GM12878 (cell line): Measurements from ENCODE around the gene KRTAP10-8. TPM values are rescaled to one million over a fixed set of nuclear protein-coding genes. Genes with fewer than 3 reads are reported as not detected.

Source experiments
- ATAC-seq: fragments of 200-7000 bp; cut with Tn5 transposase; 3 replicates; pipeline ENCODE4 v1.9.1; 2020; ENCODE audit warnings: mild to moderate bottlenecking, moderate library complexity
- BruUV-seq: library from RNA; stranded (reverse); fragments of 400-500 nt; replicated peaks from 2 replicates; lab custom pipeline; 2021; lab: Mats Ljungman, UMichigan
- CTCF ChIA-PET: fragments of 300-600 bp; sonication (Branson Sonifier 250); formaldehyde crosslinking; extraction: SDS; loops from one replicate; lab custom pipeline; 2021; ENCODE audit warnings: inconsistent platforms; lab: Yijun Ruan, JAX
- POLR2A ChIA-PET: fragments of 350-600 bp; formaldehyde crosslinking; extraction: SDS; loops from one replicate; lab custom pipeline; 2021; ENCODE audit warnings: inconsistent platforms; lab: Charles Lee
- RAD21 ChIA-PET: fragments of 300-600 bp; sonication (Branson Sonifier 250); formaldehyde crosslinking; loops from one replicate; lab custom pipeline; 2023; ENCODE audit warnings: antibody characterized with exemption; ENCODE audit not compliant: unreplicated experiment; lab: Charles Lee
- SMC1A ChIA-PET: fragments of 300-600 bp; sonication (Branson Sonifier 250); formaldehyde crosslinking; loops from one replicate; lab custom pipeline; 2023; ENCODE audit not compliant: unreplicated experiment, uncharacterized antibody; lab: Charles Lee
- DNase-seq: peaks from one replicate; pipeline ENCODE4 v3.0.0-alpha.2; 2011; ENCODE audit warnings: low read depth, low spot score
- FAIRE-seq: peaks from 3 replicates; lab custom pipeline; 2011; peaks lifted over from hg19 to GRCh38; lab: Jason Lieb, UNC
- H2AFZ ChIP-seq: 2 replicates; pipeline ENCODE4 v1.6.0; 2011; ENCODE audit warnings: low read depth, low read length, control low read depth; ENCODE audit not compliant: control insufficient read depth
- H3K27ac ChIP-seq: 2 replicates; pipeline ENCODE4 v1.5.1; 2011; ENCODE audit warnings: control low read depth; ENCODE audit not compliant: control insufficient read depth, insufficient read depth
- H3K27me3 ChIP-seq, 2 experiments: replicated peaks in 1 of 2; 2 replicates each; pipeline versions ENCODE4 v1.6.0 to v1.6.1; 2011; ENCODE audit warnings: low read length in 1 of 2; ENCODE audit not compliant: control insufficient read depth in 2 of 2, insufficient read depth in 2 of 2
- H3K36me3 ChIP-seq, 2 experiments: 2 replicates each; pipeline ENCODE4 v1.5.1; 2011; ENCODE audit warnings: low read length in 1 of 2; ENCODE audit not compliant: control insufficient read depth in 2 of 2, insufficient read depth in 2 of 2
- H3K4me1 ChIP-seq: 2 replicates; pipeline ENCODE4 v1.6.1; 2011; ENCODE audit warnings: mild to moderate bottlenecking, low read length, moderate library complexity, mixed read lengths; ENCODE audit not compliant: control insufficient read depth, insufficient read depth
- H3K4me2 ChIP-seq: 2 replicates; pipeline ENCODE4 v1.6.0; 2011; ENCODE audit warnings: control low read depth; ENCODE audit not compliant: control insufficient read depth, insufficient read depth
- H3K4me3 ChIP-seq: fragments of 200-600 bp; sonication (generic); 2 replicates; pipeline ENCODE4 v1.5.1; 2016
- H3K79me2 ChIP-seq: 2 replicates; pipeline ENCODE4 v1.6.0; 2011; ENCODE audit warnings: low read length; ENCODE audit not compliant: control insufficient read depth, insufficient read depth
- H3K9ac ChIP-seq: 2 replicates; pipeline ENCODE4 v1.8.0; 2011; ENCODE audit warnings: low read length, control low read depth, mixed read lengths; ENCODE audit not compliant: control insufficient read depth, insufficient read depth
- H3K9me3 ChIP-seq: replicated peaks from 3 replicates; pipeline ENCODE4 v1.5.1; 2011; ENCODE audit warnings: mild to moderate bottlenecking, low read length; ENCODE audit not compliant: control insufficient read depth, insufficient read depth
- H4K20me1 ChIP-seq: 2 replicates; pipeline ENCODE4 v1.6.0; 2011; ENCODE audit not compliant: control insufficient read depth, insufficient read depth
- ASH2L ChIP-seq: fragments of 300-600, 200-600 bp; sonication (generic); IDR thresholded peaks from 2 replicates; pipeline ENCODE4 v1.6.1; 2017; ENCODE audit warnings: low read depth, mild to moderate bottlenecking, borderline replicate concordance
- BMI1 ChIP-seq: fragments of 450-650 bp; IDR thresholded peaks from 2 replicates; pipeline ENCODE4 v1.6.1; 2016; ENCODE audit warnings: mild to moderate bottlenecking, moderate library complexity, borderline replicate concordance
- BRCA1 ChIP-seq: IDR thresholded peaks from 2 replicates; pipeline ENCODE4 v1.6.1; 2011; ENCODE audit warnings: low read depth, low read length, improper control_type of control experiment
- CBX5 ChIP-seq: sonication (generic); IDR thresholded peaks from 2 replicates; pipeline ENCODE4 v1.6.1; 2016; ENCODE audit warnings: low read depth, moderate library complexity, mild to moderate bottlenecking, inconsistent platforms
- FOS ChIP-seq: IDR thresholded peaks from 3 replicates; pipeline ENCODE4 v1.6.1; 2011; ENCODE audit warnings: borderline replicate concordance; ENCODE audit not compliant: insufficient read length; ENCODE audit errors: extremely low read depth
- FOXK2 ChIP-seq: fragments of 450-650 bp; IDR thresholded peaks from 2 replicates; pipeline ENCODE4 v1.6.1; 2017; ENCODE audit warnings: mild to moderate bottlenecking, moderate library complexity
- HDAC6 ChIP-seq: fragments of 200-600 bp; sonication (generic); IDR thresholded peaks from one replicate; pipeline ENCODE4 v1.8.0; 2017; ENCODE audit warnings: antibody characterized with exemption; ENCODE audit not compliant: unreplicated experiment
- IRF4 ChIP-seq: IDR thresholded peaks from 2 replicates; pipeline ENCODE4 v1.6.1; 2011; ENCODE audit warnings: low read depth, low read length
- RAD51 ChIP-seq: fragments of 450-650 bp; IDR thresholded peaks from 2 replicates; pipeline ENCODE4 v1.6.1; 2016; ENCODE audit warnings: moderate library complexity, mild to moderate bottlenecking, inconsistent platforms
- SMC3 ChIP-seq: IDR thresholded peaks from 2 replicates; pipeline ENCODE4 v1.6.1; 2011; ENCODE audit warnings: low read length, improper control_type of control experiment, borderline replicate concordance
- SREBF1 ChIP-seq: IDR thresholded peaks from 2 replicates; pipeline ENCODE4 v1.6.1; 2012; ENCODE audit warnings: mild to moderate bottlenecking, low read length
- ZNF274 ChIP-seq: IDR thresholded peaks from one replicate; pipeline ENCODE4 v1.8.0; 2011; ENCODE audit not compliant: insufficient read length, insufficient read depth
- ZNF384 ChIP-seq: IDR thresholded peaks from 2 replicates; pipeline ENCODE4 v1.6.1; 2012; ENCODE audit warnings: low read depth, mild to moderate bottlenecking, low read length, improper control_type of control experiment, borderline replicate concordance
- ZSCAN29 ChIP-seq: fragments of 450-650 bp; IDR thresholded peaks from 2 replicates; pipeline ENCODE4 v1.6.1; 2017; ENCODE audit warnings: mild to moderate bottlenecking, moderate library complexity
- WGBS: methylation state at CpG from one replicate; pipeline ENCODE4 v1.1.6; 2016; ENCODE audit warnings: low lambda C conversion rate; ENCODE audit not compliant: insufficient replicate concordance, insufficient coverage; ENCODE audit errors: missing lambda C conversion rate; 5-methylcytosine and 5-hydroxymethylcytosine counted together
- in situ Hi-C: fragments of 300-500 bp; cut with MboI; formaldehyde crosslinking; loops from 9 replicates; pipeline ENCODE4 v1.14.3; 2018; ENCODE audit warnings: mixed read lengths
- intact Hi-C: fragments of 100-400 bp; cut with micrococcal nuclease; formaldehyde crosslinking; loops from one replicate; pipeline ENCODE4 v1.14.2; 2022; ENCODE audit not compliant: unreplicated experiment
- polyA plus RNA-seq, 11 experiments: library from polyadenylated mRNA; depleted of rRNA in 4 of 11; unstranded in 6 of 11; stranded (reverse) in 5 of 11; fragments of >200 nt; fragmentation: Nextera tagmentation in 4 of 11; fragmentation: Illumina TruSeq in 1 of 11; extraction: Ambion mirVana in 4 of 11; extraction: Trizol in 1 of 11; gene quantifications; 1 replicate in 1 of 11; 2 replicates in 10 of 11; pipeline versions ENCODE4 v1.2.1 to v1.2.3, GENCODE V29; 2011 to 2016; ENCODE audit warnings: inconsistent platforms in 2 of 11, missing spikeins in 2 of 11, low read depth in 1 of 11
- total RNA-seq, 4 experiments: library from RNA; depleted of rRNA in 3 of 4; stranded (reverse); fragments of >200 nt in 3 of 4; fragmentation: Illumina TruSeq in 1 of 4; extraction: Trizol in 1 of 4; gene quantifications; 2 replicates each; pipeline versions ENCODE4 v1.2.1 to v1.2.3, GENCODE V29; 2013 to 2021
- TF ChIP-seq, protein P1 (sequence below): fragments of 450-650 bp; formaldehyde crosslinking; IDR thresholded peaks from 2 replicates; pipeline ENCODE4 v1.4.0; 2020; ENCODE audit warnings: mild to moderate bottlenecking, moderate library complexity
- TF ChIP-seq, protein P2 (sequence below): fragments of 450-650 bp; IDR thresholded peaks from 2 replicates; pipeline ENCODE4 v1.6.1; 2016; ENCODE audit warnings: mild to moderate bottlenecking
- TF ChIP-seq, protein P3 (sequence below): fragments of 450-650 bp; formaldehyde crosslinking; IDR thresholded peaks from 2 replicates; pipeline ENCODE4 v1.4.0; 2022; ENCODE audit warnings: mild to moderate bottlenecking, moderate library complexity

KRTAP10-8 gene
- total and polyA plus RNA-seq, 10 of the 15 experiments (the other 5 are each of a cell fraction or from before 2014, with no cell fraction given), result not detected

DNA sequence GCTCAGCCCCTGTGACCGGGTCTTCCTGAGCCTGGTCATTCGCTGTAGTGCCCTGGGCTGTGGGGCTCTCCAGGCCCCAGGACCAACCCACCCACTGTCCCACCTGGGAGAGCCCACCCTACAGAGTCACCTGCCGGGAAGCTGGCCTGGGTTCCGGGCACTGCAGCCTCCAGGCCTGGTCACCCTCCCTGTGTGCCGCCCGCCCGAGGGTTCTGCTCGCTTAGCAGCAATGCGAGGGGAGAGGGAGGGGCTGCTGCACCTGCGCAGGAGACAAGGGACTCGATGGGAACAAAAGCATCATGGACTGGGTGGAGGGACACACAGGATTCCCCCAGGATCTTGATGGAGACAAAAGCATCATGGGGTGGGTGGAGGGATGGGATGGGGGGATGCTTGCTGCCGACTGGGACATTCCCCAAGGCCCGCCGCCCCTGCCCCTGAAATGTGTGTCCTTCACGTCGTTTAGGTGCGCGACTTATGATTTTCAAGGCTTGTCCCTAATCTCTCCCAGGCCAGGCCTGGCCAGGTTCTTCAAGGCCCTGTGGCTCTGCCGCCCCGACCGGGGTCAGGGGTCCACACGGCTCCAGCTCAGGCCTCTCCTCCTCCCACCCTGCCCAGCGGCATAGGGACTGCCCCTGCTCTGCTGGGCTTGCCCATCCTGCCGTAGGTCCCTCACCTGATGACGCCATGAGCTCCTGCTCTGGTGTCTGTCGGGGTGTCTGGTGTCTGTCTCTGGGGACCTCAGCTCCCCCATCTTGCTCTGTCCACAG lies 1.7 kb downstream of the KRTAP10-8 start:
- FAIRE-seq, result no peak
- no TSS peak for BruUV-seq
- no peak for TF ChIP-seq IRF4
- no peak for TF ChIP-seq ZNF274
- TF ChIP-seq, protein P1, sequence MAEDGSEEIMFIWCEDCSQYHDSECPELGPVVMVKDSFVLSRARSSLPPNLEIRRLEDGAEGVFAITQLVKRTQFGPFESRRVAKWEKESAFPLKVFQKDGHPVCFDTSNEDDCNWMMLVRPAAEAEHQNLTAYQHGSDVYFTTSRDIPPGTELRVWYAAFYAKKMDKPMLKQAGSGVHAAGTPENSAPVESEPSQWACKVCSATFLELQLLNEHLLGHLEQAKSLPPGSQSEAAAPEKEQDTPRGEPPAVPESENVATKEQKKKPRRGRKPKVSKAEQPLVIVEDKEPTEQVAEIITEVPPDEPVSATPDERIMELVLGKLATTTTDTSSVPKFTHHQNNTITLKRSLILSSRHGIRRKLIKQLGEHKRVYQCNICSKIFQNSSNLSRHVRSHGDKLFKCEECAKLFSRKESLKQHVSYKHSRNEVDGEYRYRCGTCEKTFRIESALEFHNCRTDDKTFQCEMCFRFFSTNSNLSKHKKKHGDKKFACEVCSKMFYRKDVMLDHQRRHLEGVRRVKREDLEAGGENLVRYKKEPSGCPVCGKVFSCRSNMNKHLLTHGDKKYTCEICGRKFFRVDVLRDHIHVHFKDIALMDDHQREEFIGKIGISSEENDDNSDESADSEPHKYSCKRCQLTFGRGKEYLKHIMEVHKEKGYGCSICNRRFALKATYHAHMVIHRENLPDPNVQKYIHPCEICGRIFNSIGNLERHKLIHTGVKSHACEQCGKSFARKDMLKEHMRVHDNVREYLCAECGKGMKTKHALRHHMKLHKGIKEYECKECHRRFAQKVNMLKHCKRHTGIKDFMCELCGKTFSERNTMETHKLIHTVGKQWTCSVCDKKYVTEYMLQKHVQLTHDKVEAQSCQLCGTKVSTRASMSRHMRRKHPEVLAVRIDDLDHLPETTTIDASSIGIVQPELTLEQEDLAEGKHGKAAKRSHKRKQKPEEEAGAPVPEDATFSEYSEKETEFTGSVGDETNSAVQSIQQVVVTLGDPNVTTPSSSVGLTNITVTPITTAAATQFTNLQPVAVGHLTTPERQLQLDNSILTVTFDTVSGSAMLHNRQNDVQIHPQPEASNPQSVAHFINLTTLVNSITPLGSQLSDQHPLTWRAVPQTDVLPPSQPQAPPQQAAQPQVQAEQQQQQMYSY (CRISPR knock-in tag), result no peak
- TF ChIP-seq SREBF1, result no peak
- TF ChIP-seq, protein P2, sequence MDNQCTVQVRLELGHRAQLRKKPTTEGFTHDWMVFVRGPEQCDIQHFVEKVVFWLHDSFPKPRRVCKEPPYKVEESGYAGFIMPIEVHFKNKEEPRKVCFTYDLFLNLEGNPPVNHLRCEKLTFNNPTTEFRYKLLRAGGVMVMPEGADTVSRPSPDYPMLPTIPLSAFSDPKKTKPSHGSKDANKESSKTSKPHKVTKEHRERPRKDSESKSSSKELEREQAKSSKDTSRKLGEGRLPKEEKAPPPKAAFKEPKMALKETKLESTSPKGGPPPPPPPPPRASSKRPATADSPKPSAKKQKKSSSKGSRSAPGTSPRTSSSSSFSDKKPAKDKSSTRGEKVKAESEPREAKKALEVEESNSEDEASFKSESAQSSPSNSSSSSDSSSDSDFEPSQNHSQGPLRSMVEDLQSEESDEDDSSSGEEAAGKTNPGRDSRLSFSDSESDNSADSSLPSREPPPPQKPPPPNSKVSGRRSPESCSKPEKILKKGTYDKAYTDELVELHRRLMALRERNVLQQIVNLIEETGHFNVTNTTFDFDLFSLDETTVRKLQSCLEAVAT, result no peak
- no peak for TF ChIP-seq ASH2L
- TF ChIP-seq SMC3, result no peak
- no peak for TF ChIP-seq FOXK2
- TF ChIP-seq BRCA1, result no peak
- TF ChIP-seq BMI1, result no peak
- no peak for TF ChIP-seq RAD51
- no peak for TF ChIP-seq FOS
- no peak for TF ChIP-seq HDAC6
- no peak for TF ChIP-seq ZNF384
- no peak for TF ChIP-seq ZSCAN29
- TF ChIP-seq, protein P3, sequence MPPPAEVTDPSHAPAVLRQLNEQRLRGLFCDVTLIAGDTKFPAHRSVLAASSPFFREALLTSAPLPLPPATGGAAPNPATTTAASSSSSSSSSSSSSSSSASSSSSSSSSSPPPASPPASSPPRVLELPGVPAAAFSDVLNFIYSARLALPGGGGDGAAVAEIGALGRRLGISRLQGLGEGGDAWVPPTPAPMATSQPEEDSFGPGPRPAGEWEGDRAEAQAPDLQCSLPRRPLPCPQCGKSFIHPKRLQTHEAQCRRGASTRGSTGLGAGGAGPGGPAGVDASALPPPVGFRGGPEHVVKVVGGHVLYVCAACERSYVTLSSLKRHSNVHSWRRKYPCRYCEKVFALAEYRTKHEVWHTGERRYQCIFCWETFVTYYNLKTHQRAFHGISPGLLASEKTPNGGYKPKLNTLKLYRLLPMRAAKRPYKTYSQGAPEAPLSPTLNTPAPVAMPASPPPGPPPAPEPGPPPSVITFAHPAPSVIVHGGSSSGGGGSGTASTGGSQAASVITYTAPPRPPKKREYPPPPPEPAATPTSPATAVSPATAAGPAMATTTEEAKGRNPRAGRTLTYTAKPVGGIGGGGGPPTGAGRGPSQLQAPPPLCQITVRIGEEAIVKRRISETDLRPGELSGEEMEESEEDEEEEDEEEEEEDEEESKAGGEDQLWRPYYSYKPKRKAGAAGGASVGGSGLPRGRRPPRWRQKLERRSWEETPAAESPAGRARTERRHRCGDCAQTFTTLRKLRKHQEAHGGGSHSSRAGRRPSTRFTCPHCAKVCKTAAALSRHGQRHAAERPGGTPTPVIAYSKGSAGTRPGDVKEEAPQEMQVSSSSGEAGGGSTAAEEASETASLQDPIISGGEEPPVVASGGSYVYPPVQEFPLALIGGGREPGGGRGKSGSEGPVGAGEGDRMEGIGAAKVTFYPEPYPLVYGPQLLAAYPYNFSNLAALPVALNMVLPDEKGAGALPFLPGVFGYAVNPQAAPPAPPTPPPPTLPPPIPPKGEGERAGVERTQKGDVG, result no peak
- TF ChIP-seq CBX5, result no peak

More for the DNA sequence above, 1.7 kb downstream of the KRTAP10-8 start:
- Histone ChIP-seq H3K4me3 (no peak overlapping the region), H2AFZ (no peak overlapping the region), H3K4me2 (no peak overlapping the region), H3K27ac (no peak overlapping the region), H4K20me1 (no peaks in the 10 kb centered on the region), H3K9me3 (peaks cover 2% of the 10 kb centered on the region; the same call in 1 of the 3 replicates), H3K79me2 (no peaks in the 10 kb centered on the region), H3K9ac (no peak overlapping the region), H3K4me1 (no peaks in the 10 kb centered on the region), H3K27me3 (no peaks in the 10 kb centered on the region), H3K36me3 (no peaks in the 10 kb centered on the region)
- intact Hi-C loops (no loop called here), in situ Hi-C loops (no loop called here)
- WGBS, result 64% methylated on average over 23 of the region's 26 CpGs
- ChIA-PET RAD21 (no interaction called here), SMC1A (no interaction called here), CTCF (no interaction called here), POLR2A (no interaction called here)
- ATAC-seq (no peak), DNase-seq (no peak)
